SK-N-SH treated with all-trans-retinoic acid at 6 μM for 48 hours (cell line): ENCODE data around the gene LINGO1.

Experiments
- ATAC-seq: fragments of 200-7000 bp; cut with Tn5 transposase; 3 replicates; pipeline ENCODE4 v1.9.1; 2020; ENCODE audit warnings: mild to moderate bottlenecking, moderate library complexity
- ARNTL ChIP-seq: fragments of 450-650 bp; formaldehyde crosslinking; IDR thresholded peaks from 2 replicates; pipeline ENCODE4 v1.5.0; 2020; ENCODE audit warnings: low read depth, mild to moderate bottlenecking, moderate library complexity, borderline replicate concordance
- BACH2 ChIP-seq: fragments of 250-450 bp; sonication (Bioruptor Pico); IDR thresholded peaks from 2 replicates; pipeline ENCODE4 v1.9.0; 2021; ENCODE audit warnings: mild to moderate bottlenecking, borderline replicate concordance
- CSDC2 ChIP-seq: fragments of 250-450 bp; sonication (Bioruptor Pico); IDR thresholded peaks from 2 replicates; pipeline ENCODE4 v1.5.0; 2020; ENCODE audit warnings: mild to moderate bottlenecking, moderate library complexity
- ESRRG ChIP-seq: fragments of 250-450 bp; sonication (Bioruptor Pico); IDR thresholded peaks from 2 replicates; pipeline ENCODE4 v1.6.1; 2021; ENCODE audit warnings: mild to moderate bottlenecking
- GLIS3 ChIP-seq: fragments of 250-450 bp; sonication (Bioruptor Pico); IDR thresholded peaks from 2 replicates; pipeline ENCODE4 v1.5.0; 2020; ENCODE audit warnings: mild to moderate bottlenecking, moderate library complexity
- ISL1 ChIP-seq: fragments of 250-450 bp; sonication (Bioruptor Pico); IDR thresholded peaks from 2 replicates; pipeline ENCODE4 v2.1.2; 2022; ENCODE audit warnings: mild to moderate bottlenecking, moderate library complexity
- PATZ1 ChIP-seq: fragments of 250-450 bp; sonication (Bioruptor Pico); IDR thresholded peaks from 2 replicates; pipeline ENCODE4 v1.8.0; 2020; ENCODE audit warnings: mild to moderate bottlenecking, moderate library complexity, borderline replicate concordance
- PPARA ChIP-seq: fragments of 250-450 bp; sonication (Bioruptor Pico); IDR thresholded peaks from 2 replicates; pipeline ENCODE4 v1.5.0; 2020; ENCODE audit warnings: mild to moderate bottlenecking, borderline replicate concordance
- RARB ChIP-seq: fragments of 250-450 bp; sonication (Bioruptor Pico); IDR thresholded peaks from 2 replicates; pipeline ENCODE4 v1.8.0; 2021; ENCODE audit warnings: mild to moderate bottlenecking, moderate library complexity
- SNAI2 ChIP-seq: fragments of 250-450 bp; sonication (Bioruptor Pico); IDR thresholded peaks from 2 replicates; pipeline ENCODE4 v1.5.0; 2020; ENCODE audit warnings: mild to moderate bottlenecking, moderate library complexity
- TCF4 ChIP-seq: fragments of 250-450 bp; sonication (Bioruptor Pico); IDR thresholded peaks from 2 replicates; pipeline ENCODE4 v1.8.0; 2021; ENCODE audit warnings: mild to moderate bottlenecking, moderate library complexity, borderline replicate concordance
- TOX ChIP-seq: fragments of 250-450 bp; sonication (Bioruptor Pico); IDR thresholded peaks from 2 replicates; pipeline ENCODE4 v1.8.0; 2021; ENCODE audit warnings: mild to moderate bottlenecking, moderate library complexity, borderline replicate concordance
- ZC3H10 ChIP-seq: fragments of 250-450 bp; sonication (Bioruptor Pico); IDR thresholded peaks from 2 replicates; pipeline ENCODE4 v1.5.1; 2021; ENCODE audit warnings: mild to moderate bottlenecking, moderate library complexity
- ZFP3 ChIP-seq: fragments of 250-450 bp; sonication (Bioruptor Pico); IDR thresholded peaks from 2 replicates; pipeline ENCODE4 v1.5.0; 2020; ENCODE audit warnings: mild to moderate bottlenecking, moderate library complexity
- ZFP30 ChIP-seq: fragments of 450-650 bp; formaldehyde crosslinking; IDR thresholded peaks from 2 replicates; pipeline ENCODE4 v1.5.0; 2022; ENCODE audit warnings: mild to moderate bottlenecking, moderate library complexity
- ZNF565 ChIP-seq: fragments of 450-650 bp; formaldehyde crosslinking; conservative IDR thresholded peaks from 2 replicates; pipeline ENCODE4 v1.5.0; 2020; ENCODE audit warnings: low read depth, mild to moderate bottlenecking, moderate library complexity
- ZNF70 ChIP-seq: fragments of 450-650 bp; formaldehyde crosslinking; IDR thresholded peaks from 2 replicates; pipeline ENCODE4 v1.5.0; 2020; ENCODE audit warnings: mild to moderate bottlenecking, moderate library complexity
- ZNF8 ChIP-seq: fragments of 450-650 bp; formaldehyde crosslinking; IDR thresholded peaks from 2 replicates; pipeline ENCODE4 v1.5.0; 2020; ENCODE audit warnings: mild to moderate bottlenecking, moderate library complexity
- TF ChIP-seq, protein P1 (sequence below): fragments of 250-450 bp; sonication (Bioruptor Pico); IDR thresholded peaks from 2 replicates; pipeline ENCODE4 v1.5.1; 2020; ENCODE audit warnings: low read depth, mild to moderate bottlenecking, moderate library complexity
- TF ChIP-seq, protein P2 (sequence below): fragments of 250-450 bp; sonication (Bioruptor Pico); IDR thresholded peaks from 2 replicates; pipeline ENCODE4 v1.5.0; 2020; ENCODE audit warnings: mild to moderate bottlenecking, moderate library complexity
- TF ChIP-seq, protein P3 (sequence below): fragments of 250-450 bp; sonication (Bioruptor Pico); IDR thresholded peaks from 2 replicates; pipeline ENCODE4 v1.5.1; 2021; ENCODE audit warnings: mild to moderate bottlenecking, moderate library complexity
- TF ChIP-seq, protein P4 (sequence below): fragments of 250-450 bp; sonication (Bioruptor Pico); IDR thresholded peaks from 2 replicates; pipeline ENCODE4 v1.8.0; 2021; ENCODE audit warnings: low read depth, mild to moderate bottlenecking, moderate library complexity, borderline replicate concordance

LINGO1 gene

GRCh38 chr15:77614251-77614806, 18.4 kb downstream of the LINGO1 start:
- ATAC-seq: no peak

GRCh38 chr15:77613814-77614213, 18.9 kb downstream of the LINGO1 start:
- TF ChIP-seq CSDC2 (CRISPR knock-in tag) (no peak), ZNF70 (no peak), PATZ1 (CRISPR knock-in tag) (no peak), TCF4 (CRISPR knock-in tag) (no peak), ISL1 (CRISPR knock-in tag) (no peak), ZC3H10 (no peak), BACH2 (CRISPR knock-in tag) (no peak), SNAI2 (CRISPR knock-in tag) (no peak), PPARA (CRISPR knock-in tag) (no peak), TOX (CRISPR knock-in tag) (no peak), ZFP3 (CRISPR knock-in tag) (no peak), ZNF8 (no peak), ZNF565 (no peak), ZFP30 (no peak), RARB (CRISPR knock-in tag) (no peak)
- TF ChIP-seq, protein P1, sequence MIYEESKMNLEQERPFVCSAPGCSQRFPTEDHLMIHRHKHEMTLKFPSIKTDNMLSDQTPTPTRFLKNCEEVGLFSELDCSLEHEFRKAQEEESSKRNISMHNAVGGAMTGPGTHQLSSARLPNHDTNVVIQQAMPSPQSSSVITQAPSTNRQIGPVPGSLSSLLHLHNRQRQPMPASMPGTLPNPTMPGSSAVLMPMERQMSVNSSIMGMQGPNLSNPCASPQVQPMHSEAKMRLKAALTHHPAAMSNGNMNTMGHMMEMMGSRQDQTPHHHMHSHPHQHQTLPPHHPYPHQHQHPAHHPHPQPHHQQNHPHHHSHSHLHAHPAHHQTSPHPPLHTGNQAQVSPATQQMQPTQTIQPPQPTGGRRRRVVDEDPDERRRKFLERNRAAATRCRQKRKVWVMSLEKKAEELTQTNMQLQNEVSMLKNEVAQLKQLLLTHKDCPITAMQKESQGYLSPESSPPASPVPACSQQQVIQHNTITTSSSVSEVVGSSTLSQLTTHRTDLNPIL (CRISPR knock-in tag): no peak
- TF ChIP-seq, protein P2, sequence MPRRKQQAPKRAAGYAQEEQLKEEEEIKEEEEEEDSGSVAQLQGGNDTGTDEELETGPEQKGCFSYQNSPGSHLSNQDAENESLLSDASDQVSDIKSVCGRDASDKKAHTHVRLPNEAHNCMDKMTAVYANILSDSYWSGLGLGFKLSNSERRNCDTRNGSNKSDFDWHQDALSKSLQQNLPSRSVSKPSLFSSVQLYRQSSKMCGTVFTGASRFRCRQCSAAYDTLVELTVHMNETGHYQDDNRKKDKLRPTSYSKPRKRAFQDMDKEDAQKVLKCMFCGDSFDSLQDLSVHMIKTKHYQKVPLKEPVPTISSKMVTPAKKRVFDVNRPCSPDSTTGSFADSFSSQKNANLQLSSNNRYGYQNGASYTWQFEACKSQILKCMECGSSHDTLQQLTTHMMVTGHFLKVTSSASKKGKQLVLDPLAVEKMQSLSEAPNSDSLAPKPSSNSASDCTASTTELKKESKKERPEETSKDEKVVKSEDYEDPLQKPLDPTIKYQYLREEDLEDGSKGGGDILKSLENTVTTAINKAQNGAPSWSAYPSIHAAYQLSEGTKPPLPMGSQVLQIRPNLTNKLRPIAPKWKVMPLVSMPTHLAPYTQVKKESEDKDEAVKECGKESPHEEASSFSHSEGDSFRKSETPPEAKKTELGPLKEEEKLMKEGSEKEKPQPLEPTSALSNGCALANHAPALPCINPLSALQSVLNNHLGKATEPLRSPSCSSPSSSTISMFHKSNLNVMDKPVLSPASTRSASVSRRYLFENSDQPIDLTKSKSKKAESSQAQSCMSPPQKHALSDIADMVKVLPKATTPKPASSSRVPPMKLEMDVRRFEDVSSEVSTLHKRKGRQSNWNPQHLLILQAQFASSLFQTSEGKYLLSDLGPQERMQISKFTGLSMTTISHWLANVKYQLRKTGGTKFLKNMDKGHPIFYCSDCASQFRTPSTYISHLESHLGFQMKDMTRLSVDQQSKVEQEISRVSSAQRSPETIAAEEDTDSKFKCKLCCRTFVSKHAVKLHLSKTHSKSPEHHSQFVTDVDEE (CRISPR knock-in tag): no peak
- TF ChIP-seq, protein P3, sequence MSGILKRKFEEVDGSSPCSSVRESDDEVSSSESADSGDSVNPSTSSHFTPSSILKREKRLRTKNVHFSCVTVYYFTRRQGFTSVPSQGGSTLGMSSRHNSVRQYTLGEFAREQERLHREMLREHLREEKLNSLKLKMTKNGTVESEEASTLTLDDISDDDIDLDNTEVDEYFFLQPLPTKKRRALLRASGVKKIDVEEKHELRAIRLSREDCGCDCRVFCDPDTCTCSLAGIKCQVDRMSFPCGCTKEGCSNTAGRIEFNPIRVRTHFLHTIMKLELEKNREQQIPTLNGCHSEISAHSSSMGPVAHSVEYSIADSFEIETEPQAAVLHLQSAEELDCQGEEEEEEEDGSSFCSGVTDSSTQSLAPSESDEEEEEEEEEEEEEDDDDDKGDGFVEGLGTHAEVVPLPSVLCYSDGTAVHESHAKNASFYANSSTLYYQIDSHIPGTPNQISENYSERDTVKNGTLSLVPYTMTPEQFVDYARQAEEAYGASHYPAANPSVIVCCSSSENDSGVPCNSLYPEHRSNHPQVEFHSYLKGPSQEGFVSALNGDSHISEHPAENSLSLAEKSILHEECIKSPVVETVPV (CRISPR knock-in tag): no peak
- TF ChIP-seq, protein P4, sequence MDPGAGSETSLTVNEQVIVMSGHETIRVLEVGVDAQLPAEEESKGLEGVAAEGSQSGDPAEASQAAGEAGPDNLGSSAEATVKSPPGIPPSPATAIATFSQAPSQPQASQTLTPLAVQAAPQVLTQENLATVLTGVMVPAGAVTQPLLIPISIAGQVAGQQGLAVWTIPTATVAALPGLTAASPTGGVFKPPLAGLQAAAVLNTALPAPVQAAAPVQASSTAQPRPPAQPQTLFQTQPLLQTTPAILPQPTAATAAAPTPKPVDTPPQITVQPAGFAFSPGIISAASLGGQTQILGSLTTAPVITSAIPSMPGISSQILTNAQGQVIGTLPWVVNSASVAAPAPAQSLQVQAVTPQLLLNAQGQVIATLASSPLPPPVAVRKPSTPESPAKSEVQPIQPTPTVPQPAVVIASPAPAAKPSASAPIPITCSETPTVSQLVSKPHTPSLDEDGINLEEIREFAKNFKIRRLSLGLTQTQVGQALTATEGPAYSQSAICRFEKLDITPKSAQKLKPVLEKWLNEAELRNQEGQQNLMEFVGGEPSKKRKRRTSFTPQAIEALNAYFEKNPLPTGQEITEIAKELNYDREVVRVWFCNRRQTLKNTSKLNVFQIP: no peak
- no peak for ATAC-seq

More at GRCh38 chr15:77614251-77614806, 18.4 kb downstream of the LINGO1 start:
- TF ChIP-seq ESRRG (CRISPR knock-in tag) (no peak), ZNF70 (no peak), GLIS3 (CRISPR knock-in tag) (no peak), CSDC2 (CRISPR knock-in tag) (no peak), ARNTL (CRISPR knock-in tag) (no peak), PPARA (CRISPR knock-in tag) (no peak), BACH2 (CRISPR knock-in tag) (no peak), ZFP3 (CRISPR knock-in tag) (no peak), PATZ1 (CRISPR knock-in tag) (no peak), SNAI2 (CRISPR knock-in tag) (no peak), ZC3H10 (no peak)
